ENCODE data around the gene MNS1.
A peak's percentile ranks its signal among the peaks of the same experiment; 100 is the strongest.
"Not testable (repeated sequence)": the region's sequence is repeated elsewhere in the genome, so short reads cannot be mapped to it uniquely, and the experiment has no call there.

The MNS1 gene

GRCh38 chr15:56464893-56465520, at the start of gene MNS1:
Gene MNS1, minus strand, starts transcription at chr15:56465137. Its CDS starts 165 bp downstream, at chr15:56464972.
- peak; percentile 95 for DNase-seq (ENCODE audit: low spot score)

GRCh38 chr15:56496635-56497034, 31.7 kb upstream of the MNS1 start:
- peak; percentile 82 for DNase-seq (ENCODE audit: low spot score)

GRCh38 chr15:56495533-56495932, 30.6 kb upstream of the MNS1 start:
- DNase-seq (ENCODE audit: low spot score): no peak

- no peak for DNase-seq (ENCODE audit: low spot score)
Observed at GRCh38 chr15:56495053-56495452, 30.1 kb upstream of the MNS1 start.

GRCh38 chr15:56492791-56493555, 28.0 kb upstream of the MNS1 start:
- DNase-seq (ENCODE audit: low spot score): no peak

GRCh38 chr15:56492236-56492635, 27.3 kb upstream of the MNS1 start:
- no peak for DNase-seq (ENCODE audit: low spot score)

GRCh38 chr15:56491110-56491722, 26.3 kb upstream of the MNS1 start:
- DNase-seq (ENCODE audit: low spot score): peak; percentile 86

GRCh38 chr15:56490461-56490860, 25.5 kb upstream of the MNS1 start:
- no peak for DNase-seq (ENCODE audit: low spot score)

- DNase-seq (ENCODE audit: low spot score): not testable (repeated sequence)
Observed at GRCh38 chr15:56486206-56486605, 21.3 kb upstream of the MNS1 start.

- not testable (repeated sequence) for DNase-seq (ENCODE audit: low spot score)
Observed at GRCh38 chr15:56485426-56485825, 20.5 kb upstream of the MNS1 start.

- no peak for DNase-seq (ENCODE audit: low spot score)
Observed at GRCh38 chr15:56484287-56484686, 19.4 kb upstream of the MNS1 start.

- DNase-seq (ENCODE audit: low spot score): no peak
Observed at GRCh38 chr15:56475351-56475750, 10.4 kb upstream of the MNS1 start.

- no peak for DNase-seq (ENCODE audit: low spot score)
Observed at GRCh38 chr15:56473017-56473416, 8.1 kb upstream of the MNS1 start.

GRCh38 chr15:56472278-56472677, 7.3 kb upstream of the MNS1 start:
- no peak for DNase-seq (ENCODE audit: low spot score)

- DNase-seq (ENCODE audit: low spot score): no peak
Observed at GRCh38 chr15:56471440-56472069, 6.6 kb upstream of the MNS1 start.

GRCh38 chr15:56469483-56469882, 4.5 kb upstream of the MNS1 start:
- peak; percentile 15 for DNase-seq (ENCODE audit: low spot score)

GRCh38 chr15:56468401-56468800, 3.5 kb upstream of the MNS1 start:
- peak; percentile 46 for DNase-seq (ENCODE audit: low spot score)

GRCh38 chr15:56467616-56468015, 2.7 kb upstream of the MNS1 start:
- DNase-seq (ENCODE audit: low spot score): no peak

- DNase-seq (ENCODE audit: low spot score): no peak
Observed at GRCh38 chr15:56460947-56461346, 4.0 kb downstream of the MNS1 start.

- no peak for DNase-seq (ENCODE audit: low spot score)
Observed at GRCh38 chr15:56460071-56460470, 4.9 kb downstream of the MNS1 start.

GRCh38 chr15:56459096-56459495, 5.8 kb downstream of the MNS1 start:
- no peak for DNase-seq (ENCODE audit: low spot score)

GRCh38 chr15:56456229-56456628, 8.7 kb downstream of the MNS1 start:
- no peak for DNase-seq (ENCODE audit: low spot score)

GRCh38 chr15:56454836-56455235, 10.1 kb downstream of the MNS1 start:
- DNase-seq (ENCODE audit: low spot score): no peak
